Endothelial cell of umbilical vein (primary cell): ENCODE results near the gene TARDBP. TPM values are rescaled to one million over a fixed set of nuclear protein-coding genes. Genes with fewer than 3 reads are reported as not detected.

Experiments used
- BruUV-seq: library from RNA; stranded (reverse); fragments of 400-500 nt; replicated peaks from 2 replicates; lab custom pipeline; 2021; lab: Mats Ljungman, UMichigan
- CTCF ChIA-PET: fragments of 300-600, 350-600 bp; sonication (Branson Sonifier 250); formaldehyde crosslinking; loops from one replicate; lab custom pipeline; 2021; ENCODE audit warnings: antibody characterized with exemption, inconsistent platforms; lab: Charles Lee
- POLR2A ChIA-PET: fragments of 300-600, 350-600 bp; sonication (Branson Sonifier 250); formaldehyde crosslinking; loops from one replicate; lab custom pipeline; 2021; ENCODE audit warnings: antibody characterized with exemption, inconsistent platforms; lab: Charles Lee
- DNase-seq: peaks from one replicate; pipeline ENCODE4 v3.0.0-alpha.2; 2011; ENCODE audit warnings: low read depth, low spot score
- FAIRE-seq: peaks from 2 replicates; lab custom pipeline; 2011; peaks lifted over from hg19 to GRCh38; lab: Jason Lieb, UNC
- H2AFZ ChIP-seq: 2 replicates; pipeline ENCODE4 v1.6.0; 2012; ENCODE audit warnings: low read depth, low read length, control low read depth, inconsistent platforms
- H3K27ac ChIP-seq: 2 replicates; pipeline ENCODE4 v1.5.1; 2011; ENCODE audit warnings: low read depth, mild to moderate bottlenecking, control low read depth, low read length, moderate library complexity; ENCODE audit not compliant: insufficient read depth
- H3K27me3 ChIP-seq, 2 experiments: 2 replicates each; pipeline versions ENCODE4 v1.6.0 to v1.6.1; 2011; ENCODE audit warnings: low read length in 2 of 2, mixed read lengths in 1 of 2; ENCODE audit not compliant: control insufficient read depth in 2 of 2, insufficient read depth in 2 of 2
- H3K36me3 ChIP-seq, 2 experiments: 2 replicates in 1 of 2; 3 replicates in 1 of 2; pipeline ENCODE4 v1.5.1; 2011; ENCODE audit warnings: low read length in 2 of 2, mild to moderate bottlenecking in 1 of 2, moderate library complexity in 1 of 2; ENCODE audit not compliant: control insufficient read depth in 2 of 2, insufficient read depth in 2 of 2; ENCODE audit errors: extremely low read depth in 1 of 2
- H3K4me1 ChIP-seq: 3 replicates; pipeline ENCODE4 v1.5.1; 2011; ENCODE audit warnings: mild to moderate bottlenecking, low read length; ENCODE audit not compliant: control insufficient read depth, insufficient read depth; ENCODE audit errors: extremely low read depth
- H3K4me2 ChIP-seq: 2 replicates; pipeline ENCODE4 v1.6.1; 2011; ENCODE audit warnings: low read length, control low read depth, mixed read lengths; ENCODE audit not compliant: insufficient read depth
- H3K4me3 ChIP-seq, 3 experiments: fragments of 200-600 bp in 1 of 3; sonication (generic), shearing (Covaris generic) in 1 of 3; replicated peaks in 1 of 3; 2 replicates each; pipeline ENCODE4 v1.5.1; 2011 to 2016; ENCODE audit warnings: control low read depth in 3 of 3, low read length in 3 of 3, mild to moderate bottlenecking in 2 of 3, inconsistent platforms in 1 of 3, low read depth in 1 of 3, moderate library complexity in 1 of 3; ENCODE audit not compliant: insufficient read depth in 1 of 3
- H3K79me2 ChIP-seq: 2 replicates; pipeline ENCODE4 v1.6.0; 2012; ENCODE audit warnings: low read length, inconsistent platforms; ENCODE audit not compliant: control insufficient read depth, insufficient read depth
- H3K9ac ChIP-seq: replicated peaks from 2 replicates; pipeline ENCODE3; 2011; ENCODE audit warnings: low read length, control low read depth; ENCODE audit not compliant: insufficient read depth; ENCODE audit errors: extremely low read depth
- H3K9me1 ChIP-seq: replicated peaks from 3 replicates; pipeline ENCODE4 v1.6.0; 2011; ENCODE audit warnings: mild to moderate bottlenecking, low read length; ENCODE audit not compliant: control insufficient read depth, insufficient read depth; ENCODE audit errors: extremely low read depth
- H3K9me3 ChIP-seq: replicated peaks from 2 replicates; pipeline ENCODE4 v1.5.1; 2012; ENCODE audit warnings: low read length, inconsistent platforms; ENCODE audit not compliant: control insufficient read depth, insufficient read depth
- H4K20me1 ChIP-seq: replicated peaks from 2 replicates; pipeline ENCODE3; 2011; ENCODE audit warnings: mild to moderate bottlenecking, low read length; ENCODE audit not compliant: control insufficient read depth, insufficient read depth; ENCODE audit errors: extremely low read depth
- CTCF ChIP-seq, 2 donors: IDR thresholded peaks; 1 replicate in 1 of 2; 2 replicates in 1 of 2; pipeline ENCODE4 v1.5.1; 2011; ENCODE audit warnings: low read length in 2 of 2, mild to moderate bottlenecking in 2 of 2, moderate library complexity in 2 of 2, control low read depth in 1 of 2, inconsistent platforms in 1 of 2, low read depth in 1 of 2; ENCODE audit not compliant: insufficient read depth in 1 of 2; ENCODE audit errors: extremely low read depth in 1 of 2
- EZH2 ChIP-seq: IDR thresholded peaks from 2 replicates; pipeline ENCODE4 v1.6.1; 2012; ENCODE audit warnings: borderline replicate concordance, low read depth, mild to moderate bottlenecking, moderate library complexity, low read length, inconsistent platforms; ENCODE audit not compliant: severe bottlenecking
- FOS ChIP-seq: IDR thresholded peaks from 2 replicates; pipeline ENCODE4 v1.6.1; 2011; ENCODE audit warnings: mild to moderate bottlenecking, low read length, moderate library complexity, borderline replicate concordance; ENCODE audit not compliant: insufficient read depth
- GATA2 ChIP-seq: IDR thresholded peaks from 2 replicates; pipeline ENCODE4 v1.7.0; 2011; ENCODE audit warnings: low read depth, mild to moderate bottlenecking, moderate library complexity, mixed read lengths, low read length; ENCODE audit not compliant: insufficient read length, insufficient read depth
- JUN ChIP-seq: IDR thresholded peaks from 2 replicates; pipeline ENCODE4 v1.6.1; 2011; ENCODE audit warnings: borderline replicate concordance, low read depth; ENCODE audit not compliant: insufficient read length, insufficient read depth
- MYC ChIP-seq: IDR thresholded peaks from one replicate; pipeline ENCODE4 v1.6.1; 2011; ENCODE audit warnings: mild to moderate bottlenecking, low read depth, low read length
- POLR2A ChIP-seq: IDR thresholded peaks from 2 replicates; pipeline ENCODE4 v1.6.1; 2012; ENCODE audit warnings: low read depth, mild to moderate bottlenecking, control low read depth, low read length
- POLR2AphosphoS5 ChIP-seq: IDR thresholded peaks from 2 replicates; pipeline ENCODE4 v1.6.1; 2012; ENCODE audit warnings: low read depth, mild to moderate bottlenecking, control low read depth, low read length, moderate library complexity; ENCODE audit not compliant: insufficient read depth
- dilution Hi-C: fragments of 300-500 bp; cut with MboI; formaldehyde crosslinking; loops from one replicate; pipeline ENCODE4 v1.15.0; 2019; ENCODE audit warnings: low sequenced_read_pairs; ENCODE audit not compliant: extremely low pct_ligation_motif_present
- intact Hi-C: fragments of 100-400 bp; cut with micrococcal nuclease; formaldehyde crosslinking; loops from one replicate; pipeline ENCODE4 v1.10.0; 2022
- polyA plus RNA-seq, 4 experiments: library from polyadenylated mRNA; depleted of rRNA in 3 of 4; stranded (reverse) in 3 of 4; unstranded in 1 of 4; fragments of >200 nt; gene quantifications; 2 replicates each; pipeline versions ENCODE4 v1.2.1 to v1.2.3, GENCODE V29; 2011 to 2012; ENCODE audit warnings: missing spikeins in 1 of 4
- total RNA-seq: library from RNA; stranded (reverse); gene quantifications from 2 replicates; pipeline ENCODE4 v1.2.3, GENCODE V29; 2021
- TF ChIP-seq, protein P1 (sequence below): IDR thresholded peaks from 2 replicates; pipeline ENCODE4 v1.6.1; 2011; ENCODE audit not compliant: insufficient read depth, insufficient read length

The TARDBP gene
- total and polyA plus RNA-seq, 2 donors (not counting 3 experiments of a cell fraction or from before 2014, with no cell fraction given) = 106 to 183 TPM

- H3K36me3 ChIP-seq = no peaks in the 10 kb centered on the region
- intact Hi-C loops = no loop called here
- H3K27me3 ChIP-seq = no peaks in the 10 kb centered on the region
- CTCF ChIA-PET = no interaction called here
- BruUV-seq = no TSS peak
- no peaks in the 10 kb centered on the region for H3K9me1 ChIP-seq
- H3K79me2 ChIP-seq = no peaks in the 10 kb centered on the region
- no peak overlapping the region for H3K27ac ChIP-seq
- DNase-seq = no peak
- H4K20me1 ChIP-seq = no peaks in the 10 kb centered on the region
- FAIRE-seq = no peak
- no peak overlapping the region for H2AFZ ChIP-seq
- H3K9ac ChIP-seq = no peak overlapping the region
- H3K4me1 ChIP-seq = no peaks in the 10 kb centered on the region
- TF ChIP-seq, protein P1, sequence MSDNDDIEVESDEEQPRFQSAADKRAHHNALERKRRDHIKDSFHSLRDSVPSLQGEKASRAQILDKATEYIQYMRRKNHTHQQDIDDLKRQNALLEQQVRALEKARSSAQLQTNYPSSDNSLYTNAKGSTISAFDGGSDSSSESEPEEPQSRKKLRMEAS = no peak
- TF ChIP-seq JUN (no peak), POLR2A (no peak), POLR2AphosphoS5 (no peak), MYC (no peak), GATA2 (no peak), FOS (no peak), EZH2 (no peak), CTCF (IDR thresholded peaks at IDR 0.05; ENCODE audit: extremely low read depth in 1 of 2, insufficient read depth in 1 of 2, low read depth in 1 of 2, low read length in 2 of 2) (no peak)
- no peaks in the 10 kb centered on the region for H3K9me3 ChIP-seq
- no peak overlapping the region for H3K4me2 ChIP-seq
- no peak overlapping the region for H3K4me3 ChIP-seq
- dilution Hi-C loops = no loop called here
- POLR2A ChIA-PET = no interaction called here
Observed at GRCh38 chr1:10973552-10973951, 38.9 kb upstream of the TARDBP start.
